Lung (tissue), 12 donors: ENCODE data around the gene AGFG2. TPM values are rescaled to one million over a fixed set of nuclear protein-coding genes. Genes with fewer than 3 reads are reported as not detected.
"Not testable (repeated sequence)": the region's sequence is repeated elsewhere in the genome, so short reads cannot be mapped to it uniquely, and the experiment has no call there.

Experiments used
- ATAC-seq: fragments of 200-7000 bp; cut with Tn5 transposase; one replicate; pipeline ENCODE4 v1.9.1; 2020; ENCODE audit warnings: moderate number of reproducible peaks; ENCODE audit not compliant: insufficient read depth, low FRiP score
- DNase-seq, 3 donors: peaks; one replicate each; pipeline ENCODE4 v3.0.0-alpha.2; 2013 to 2017
- H3K27ac ChIP-seq, 2 donors: one replicate each; pipeline ENCODE4 v1.5.1; 2013; ENCODE audit warnings: mild to moderate bottlenecking in 2 of 2, moderate library complexity in 2 of 2, control low read depth in 1 of 2, inconsistent platforms in 1 of 2, low read depth in 1 of 2, low read length in 1 of 2
- H3K27me3 ChIP-seq, 3 donors: one replicate each; pipeline ENCODE4 v1.5.1; 2013; ENCODE audit warnings: low read length in 2 of 3; ENCODE audit not compliant: control insufficient read depth in 3 of 3, insufficient read depth in 3 of 3
- H3K36me3 ChIP-seq, 4 donors: one replicate each; pipeline ENCODE4 v1.5.1; 2013; ENCODE audit warnings: low read length in 4 of 4, mild to moderate bottlenecking in 1 of 4, moderate library complexity in 1 of 4; ENCODE audit not compliant: control insufficient read depth in 4 of 4, insufficient read depth in 4 of 4
- H3K4me1 ChIP-seq, 5 donors: one replicate each; pipeline ENCODE4 v1.5.1; 2013; ENCODE audit warnings: low read length in 5 of 5, mild to moderate bottlenecking in 2 of 5, moderate library complexity in 1 of 5; ENCODE audit not compliant: control insufficient read depth in 5 of 5, insufficient read depth in 5 of 5
- H3K4me3 ChIP-seq: one replicate; pipeline ENCODE4 v1.5.1; 2013; ENCODE audit warnings: mild to moderate bottlenecking, control low read depth, moderate library complexity
- H3K9ac ChIP-seq, 2 donors: one replicate each; pipeline ENCODE4 v1.5.1; 2013; ENCODE audit warnings: low read length in 2 of 2, control low read depth in 1 of 2; ENCODE audit not compliant: insufficient read depth in 1 of 2
- H3K9me3 ChIP-seq, 4 donors: one replicate each; pipeline ENCODE4 v1.5.1; 2013; ENCODE audit warnings: low read length in 3 of 4, mild to moderate bottlenecking in 1 of 4, moderate library complexity in 1 of 4; ENCODE audit not compliant: control insufficient read depth in 4 of 4, insufficient read depth in 3 of 4
- WGBS, 2 donors: extraction: QIAGEN DNeasy Blood & Tissue Kit; methylation state at CpG; one replicate each; pipeline ENCODE4 v1.1.7; 2013; 5-methylcytosine and 5-hydroxymethylcytosine counted together
- polyA plus RNA-seq, 2 donors: library from polyadenylated mRNA; stranded (reverse); fragments of 200-250 nt; gene quantifications; one replicate each; pipeline ENCODE4 v1.2.1, GENCODE V29; 2013
- total RNA-seq, 2 donors: library from RNA; depleted of rRNA in 1 of 2; stranded (reverse); fragments of >200 nt in 1 of 2; gene quantifications; one replicate each; pipeline ENCODE4 v1.2.1, GENCODE V29; 2014 to 2021
- TF ChIP-seq, protein P1 (sequence below): IDR thresholded peaks from 2 replicates; pipeline ENCODE4 v1.5.1; 2012; ENCODE audit warnings: mild to moderate bottlenecking; ENCODE audit errors: control extremely low read depth, extremely low read depth
- donor health status: control.
- donor health status: control.
- donor health status: Bipolar disorder and iron deficiency.
- donor health status: healthy.
- donor health status: DM: yes; HTN: yes; CAD: no.

Gene AGFG2
- total and polyA plus RNA-seq, 4 donors: 15.9 to 36.0 (median 19.7) TPM

DNA sequence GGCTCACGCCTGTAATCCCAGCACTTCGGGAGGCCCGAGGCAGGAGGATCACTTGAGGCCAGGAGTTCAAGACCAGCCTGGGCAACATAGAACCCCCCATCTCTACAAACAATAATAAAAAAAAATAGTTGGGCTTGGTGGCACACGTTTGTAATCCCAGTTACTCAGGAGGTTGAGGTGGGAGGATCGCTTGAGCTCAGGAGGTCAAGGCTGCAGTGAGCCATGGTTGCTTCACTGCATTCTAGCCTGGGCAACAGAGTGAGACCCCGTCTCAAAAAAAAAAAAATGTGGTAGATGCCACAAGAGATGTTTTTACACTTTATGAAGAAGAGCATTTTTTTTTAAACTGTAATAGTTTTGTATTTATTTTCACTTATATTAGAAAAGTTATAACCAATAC lies 42.5 kb upstream of the AGFG2 start:
- Histone ChIP-seq H3K36me3 (peaks cover 0 to 3% (median 0%) of the 10 kb centered on the region in 4 donors), H3K9ac (no peak overlapping the region), H3K27ac (no peak overlapping the region), H3K4me3 (no peak overlapping the region), H3K9me3 (no peaks in the 10 kb centered on the region), H3K4me1 (peaks cover 0 to 10% (median 0%) of the 10 kb centered on the region in 5 donors), H3K27me3 (no peaks in the 10 kb centered on the region)
- ATAC-seq (no peak), DNase-seq (no peak)
- 86 to 90% methylated on average over 6 of the region's 6 CpGs for WGBS, 2 donors
- TF ChIP-seq, protein P1, sequence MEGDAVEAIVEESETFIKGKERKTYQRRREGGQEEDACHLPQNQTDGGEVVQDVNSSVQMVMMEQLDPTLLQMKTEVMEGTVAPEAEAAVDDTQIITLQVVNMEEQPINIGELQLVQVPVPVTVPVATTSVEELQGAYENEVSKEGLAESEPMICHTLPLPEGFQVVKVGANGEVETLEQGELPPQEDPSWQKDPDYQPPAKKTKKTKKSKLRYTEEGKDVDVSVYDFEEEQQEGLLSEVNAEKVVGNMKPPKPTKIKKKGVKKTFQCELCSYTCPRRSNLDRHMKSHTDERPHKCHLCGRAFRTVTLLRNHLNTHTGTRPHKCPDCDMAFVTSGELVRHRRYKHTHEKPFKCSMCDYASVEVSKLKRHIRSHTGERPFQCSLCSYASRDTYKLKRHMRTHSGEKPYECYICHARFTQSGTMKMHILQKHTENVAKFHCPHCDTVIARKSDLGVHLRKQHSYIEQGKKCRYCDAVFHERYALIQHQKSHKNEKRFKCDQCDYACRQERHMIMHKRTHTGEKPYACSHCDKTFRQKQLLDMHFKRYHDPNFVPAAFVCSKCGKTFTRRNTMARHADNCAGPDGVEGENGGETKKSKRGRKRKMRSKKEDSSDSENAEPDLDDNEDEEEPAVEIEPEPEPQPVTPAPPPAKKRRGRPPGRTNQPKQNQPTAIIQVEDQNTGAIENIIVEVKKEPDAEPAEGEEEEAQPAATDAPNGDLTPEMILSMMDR: no peak

DNA sequence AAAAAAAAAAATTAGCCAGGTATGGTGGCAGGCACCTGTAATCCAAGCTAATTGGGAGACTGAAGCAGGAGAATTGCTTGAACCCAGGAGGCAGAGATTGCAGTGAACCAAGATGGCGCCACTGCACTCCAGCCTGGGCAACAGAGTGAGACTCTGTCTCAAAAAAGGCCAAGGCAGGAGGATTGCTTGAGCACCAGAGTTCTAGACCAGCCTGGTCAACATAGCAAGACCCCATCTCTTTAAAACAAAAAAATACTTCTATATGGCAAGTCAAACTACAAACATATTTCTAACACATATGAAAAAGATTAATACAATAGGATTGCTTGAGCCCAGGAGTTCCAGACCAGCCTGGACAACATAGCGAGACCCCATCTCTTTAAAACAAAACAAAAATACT lies 38.3 kb upstream of the AGFG2 start:
- not testable (repeated sequence) for H3K36me3 ChIP-seq, H3K4me1 ChIP-seq, H3K9ac ChIP-seq, DNase-seq, H3K4me3 ChIP-seq, H3K27me3 ChIP-seq, H3K9me3 ChIP-seq, ATAC-seq, H3K27ac ChIP-seq
- 94 to 96% methylated on average over 2 of the region's 2 CpGs for WGBS, 2 donors

DNA sequence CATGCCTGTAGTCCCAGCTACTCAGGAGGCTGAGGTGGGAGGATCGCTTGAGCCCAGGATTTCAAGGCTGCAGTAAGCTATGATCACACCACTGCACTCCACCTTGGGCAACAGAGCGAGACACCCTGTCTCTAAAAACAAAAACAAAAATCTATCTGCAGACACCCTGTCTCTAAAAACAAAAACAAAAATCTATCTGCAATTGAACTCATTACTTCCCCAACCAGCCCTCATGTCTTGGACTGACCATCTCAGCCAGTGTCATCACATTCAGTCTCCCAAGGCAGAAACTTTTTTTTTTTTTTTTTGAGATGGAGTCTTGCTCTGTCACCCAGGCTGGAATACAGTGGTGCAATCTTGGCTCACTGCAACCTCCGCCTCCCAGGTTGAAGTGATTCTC lies 35.0 kb upstream of the AGFG2 start:
- 95 to 98% methylated on average over 3 of the region's 3 CpGs for WGBS, 2 donors
- not testable (repeated sequence) for H3K36me3 ChIP-seq, H3K27me3 ChIP-seq, H3K4me3 ChIP-seq, ATAC-seq, H3K4me1 ChIP-seq, DNase-seq, H3K9ac ChIP-seq, H3K9me3 ChIP-seq, H3K27ac ChIP-seq

DNA sequence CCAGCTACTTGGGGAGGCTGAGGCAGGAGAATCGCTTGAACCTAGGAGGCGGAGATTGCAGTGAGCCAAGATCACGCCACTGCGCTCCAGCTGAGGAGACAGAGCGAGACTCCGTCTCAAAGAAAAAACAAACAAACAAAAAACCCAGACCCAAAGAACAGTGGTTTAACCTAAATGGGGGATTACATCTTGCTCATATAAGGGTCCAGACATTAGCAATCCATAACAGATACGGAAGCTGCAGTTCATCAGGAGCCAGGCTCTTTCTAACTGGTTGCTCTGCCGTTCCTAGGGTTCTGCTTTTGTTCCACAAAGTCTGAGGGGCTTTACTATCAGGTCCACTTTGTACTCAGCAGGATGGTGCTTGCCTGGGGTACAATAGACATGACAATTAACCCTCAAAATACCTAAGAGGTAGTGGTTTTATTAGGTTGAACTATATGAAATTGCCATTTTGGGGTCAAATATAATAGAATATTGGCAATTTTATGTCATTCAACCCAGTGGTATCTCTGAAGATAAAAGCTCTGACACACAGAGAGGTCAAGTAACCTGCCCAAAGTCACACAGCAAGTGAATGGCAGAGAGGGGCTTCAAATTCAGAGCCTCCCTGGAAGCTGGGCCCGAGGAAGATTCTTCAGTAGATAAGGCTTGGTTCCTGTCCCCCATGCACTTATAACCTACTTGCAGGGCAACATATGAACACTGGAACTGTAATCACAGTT lies 34.0 kb upstream of the AGFG2 start:
- no peak overlapping the region for H3K4me3 ChIP-seq
- DNase-seq: no peak
- WGBS, 2 donors: 93 to 94% methylated on average over 9 of the region's 9 CpGs
- H3K27me3 ChIP-seq: no peaks in the 10 kb centered on the region
- peaks cover 0 to 2% (median 0%) of the 10 kb centered on the region in 5 donors for H3K4me1 ChIP-seq
- no peak overlapping the region for H3K27ac ChIP-seq
- ATAC-seq: no peak
- no peaks in the 10 kb centered on the region for H3K36me3 ChIP-seq
- TF ChIP-seq, protein P1: no peak
- no peaks in the 10 kb centered on the region for H3K9me3 ChIP-seq
- H3K9ac ChIP-seq: no peak overlapping the region
